ENCODE data around the gene SLC17A1. TPM values are rescaled to one million over a fixed set of nuclear protein-coding genes. Genes with fewer than 3 reads are reported as not detected.

The SLC17A1 gene
- total RNA-seq, 2 experiments from 2014 or later: not detected

- ChIA-PET CTCF (no interaction called here), POLR2A (no interaction called here)
- Mint-ChIP-seq H3K4me1 (ENCODE audit: low read depth) (peaks cover 19% of the 10 kb centered on the region), H3K9me3 (no peaks in the 10 kb centered on the region), H3K27ac (no peak overlapping the region), H3K4me3 (no peak overlapping the region), H3K36me3 (no peaks in the 10 kb centered on the region), H3K27me3 (peaks cover 2% of the 10 kb centered on the region)
- DNase-seq: no peak
- intact Hi-C loops (cut with micrococcal nuclease): no loop called here
Measured at GRCh38 chr6:25781134-25781533, 50.7 kb downstream of the SLC17A1 start.

GRCh38 chr6:25777856-25778649 lies 53.8 kb downstream of the SLC17A1 start:
- intact Hi-C loops (cut with micrococcal nuclease): loop anchor here (1.0 to 5.0 kb wide), 3 partner anchors 64 to 279 kb away; a partner anchor contains a TSS
- Mint-ChIP-seq H3K4me3 (no peak overlapping the region), H3K27ac (peak overlapping the region; percentile 46), H3K9me3 (no peaks in the 10 kb centered on the region), H3K4me1 (ENCODE audit: low read depth) (peaks cover 19% of the 10 kb centered on the region), H3K36me3 (no peaks in the 10 kb centered on the region), H3K27me3 (peaks cover 2% of the 10 kb centered on the region)
- ChIA-PET CTCF (interaction anchor here (1.0 kb wide), 1 partner anchor 65 kb away, joined by 3 read pairs; no protein-coding TSS in a partner anchor), POLR2A (no interaction called here)
- no peak for DNase-seq

GRCh38 chr6:25777031-25777430 lies 54.8 kb downstream of the SLC17A1 start:
- Mint-ChIP-seq H3K27me3 (peaks cover 2% of the 10 kb centered on the region), H3K9me3 (no peaks in the 10 kb centered on the region), H3K27ac (no peak overlapping the region), H3K4me3 (no peak overlapping the region), H3K36me3 (no peaks in the 10 kb centered on the region), H3K4me1 (ENCODE audit: low read depth) (peaks cover 19% of the 10 kb centered on the region)
- CTCF ChIA-PET: no interaction called here
- no peak for DNase-seq
- intact Hi-C loops (cut with micrococcal nuclease): loop anchor here (5.0 kb wide), 2 partner anchors 90 to 280 kb away; a partner anchor contains a TSS
- POLR2A ChIA-PET: no interaction called here

GRCh38 chr6:25774120-25774715 lies 57.6 kb downstream of the SLC17A1 start:
- Mint-ChIP-seq H3K9me3 (no peaks in the 10 kb centered on the region), H3K36me3 (no peaks in the 10 kb centered on the region), H3K27ac (no peak overlapping the region), H3K4me1 (ENCODE audit: low read depth) (peaks cover 19% of the 10 kb centered on the region), H3K4me3 (no peak overlapping the region), H3K27me3 (peaks cover 5% of the 10 kb centered on the region)
- CTCF ChIA-PET: no interaction called here
- no peak for DNase-seq
- intact Hi-C loops (cut with micrococcal nuclease): no loop called here
- POLR2A ChIA-PET: no interaction called here

GRCh38 chr6:25769983-25770382 lies 61.9 kb downstream of the SLC17A1 start:
- Mint-ChIP-seq H3K36me3 (no peaks in the 10 kb centered on the region), H3K9me3 (no peaks in the 10 kb centered on the region), H3K27ac (no peak overlapping the region), H3K4me1 (ENCODE audit: low read depth) (no peaks in the 10 kb centered on the region), H3K27me3 (peaks cover 6% of the 10 kb centered on the region), H3K4me3 (no peak overlapping the region)
- ChIA-PET POLR2A (interaction anchor here (0.6 kb wide), 1 partner anchor 101 kb away, joined by 4 read pairs; no protein-coding TSS in a partner anchor), CTCF (no interaction called here)
- DNase-seq: no peak
- intact Hi-C loops (cut with micrococcal nuclease): no loop called here

- Mint-ChIP-seq H3K27me3 (peaks cover 6% of the 10 kb centered on the region), H3K9me3 (no peaks in the 10 kb centered on the region), H3K4me1 (ENCODE audit: low read depth) (no peaks in the 10 kb centered on the region), H3K27ac (no peak overlapping the region), H3K4me3 (no peak overlapping the region), H3K36me3 (no peaks in the 10 kb centered on the region)
- no peak for DNase-seq
- CTCF ChIA-PET: interaction anchor here (1.0 kb wide), 1 partner anchor 28 kb away, joined by 3 read pairs; no protein-coding TSS in a partner anchor
- intact Hi-C loops (cut with micrococcal nuclease): no loop called here
- POLR2A ChIA-PET: no interaction called here
Measured at GRCh38 chr6:25768566-25768965, 63.3 kb downstream of the SLC17A1 start.

- no peak overlapping the region for H3K4me3 Mint-ChIP-seq
- POLR2A ChIA-PET: no interaction called here
- H3K4me1 Mint-ChIP-seq (ENCODE audit: low read depth): no peaks in the 10 kb centered on the region
- no peak for DNase-seq
- H3K36me3 Mint-ChIP-seq: no peaks in the 10 kb centered on the region
- H3K9me3 Mint-ChIP-seq: no peaks in the 10 kb centered on the region
- CTCF ChIA-PET: no interaction called here
- H3K27me3 Mint-ChIP-seq: peaks cover 7% of the 10 kb centered on the region
- intact Hi-C loops (cut with micrococcal nuclease): no loop called here
- no peak overlapping the region for H3K27ac Mint-ChIP-seq
Measured at GRCh38 chr6:25764611-25765010, 67.2 kb downstream of the SLC17A1 start.

- intact Hi-C loops (cut with micrococcal nuclease): no loop called here
- H3K9me3 Mint-ChIP-seq: no peaks in the 10 kb centered on the region
- H3K27me3 Mint-ChIP-seq: peaks cover 17% of the 10 kb centered on the region
- no peak overlapping the region for H3K4me3 Mint-ChIP-seq
- H3K27ac Mint-ChIP-seq: no peak overlapping the region
- ChIA-PET POLR2A (no interaction called here), CTCF (no interaction called here)
- no peaks in the 10 kb centered on the region for H3K36me3 Mint-ChIP-seq
- H3K4me1 Mint-ChIP-seq (ENCODE audit: low read depth): no peaks in the 10 kb centered on the region
- no peak for DNase-seq
Measured at GRCh38 chr6:25757936-25758642, 73.8 kb downstream of the SLC17A1 start.

GRCh38 chr6:25756382-25757363 lies 75.2 kb downstream of the SLC17A1 start:
- CTCF ChIA-PET: no interaction called here
- Mint-ChIP-seq H3K27me3 (peaks cover 15% of the 10 kb centered on the region), H3K36me3 (no peaks in the 10 kb centered on the region), H3K9me3 (no peaks in the 10 kb centered on the region), H3K4me3 (no peak overlapping the region), H3K4me1 (ENCODE audit: low read depth) (no peaks in the 10 kb centered on the region), H3K27ac (no peak overlapping the region)
- POLR2A ChIA-PET: no interaction called here
- intact Hi-C loops (cut with micrococcal nuclease): no loop called here
- no peak for DNase-seq

- Mint-ChIP-seq H3K27ac (no peak overlapping the region), H3K4me3 (no peak overlapping the region), H3K9me3 (no peaks in the 10 kb centered on the region), H3K36me3 (no peaks in the 10 kb centered on the region), H3K4me1 (ENCODE audit: low read depth) (no peaks in the 10 kb centered on the region), H3K27me3 (peaks cover 14% of the 10 kb centered on the region)
- intact Hi-C loops (cut with micrococcal nuclease): no loop called here
- ChIA-PET CTCF (interaction anchor here (1.0 kb wide), 1 partner anchor 35 kb away, joined by 3 read pairs; no protein-coding TSS in a partner anchor), POLR2A (no interaction called here)
- no peak for DNase-seq
Measured at GRCh38 chr6:25755483-25755882, 76.4 kb downstream of the SLC17A1 start.

- no peak within 1 kb of the TSS for H3K27ac Mint-ChIP-seq
- intact Hi-C loops (cut with micrococcal nuclease): no loop called here
- no peak for DNase-seq
- no peaks in the 10 kb centered on the region for H3K36me3 Mint-ChIP-seq
- H3K9me3 Mint-ChIP-seq: no peaks in the 10 kb centered on the region
- no peak within 1 kb of the TSS for H3K4me3 Mint-ChIP-seq
- POLR2A ChIA-PET: no interaction called here
- CTCF ChIA-PET: interaction anchor here (0.7 to 1.0 kb wide), 2 partner anchors 9 to 34 kb away, joined by 3 read pairs; no protein-coding TSS in a partner anchor
- no peaks in the 10 kb centered on the region for H3K4me1 Mint-ChIP-seq (ENCODE audit: low read depth)
- H3K27me3 Mint-ChIP-seq: peaks cover 14% of the 10 kb centered on the region
Measured at GRCh38 chr6:25754535-25754934, 77.3 kb downstream of the SLC17A1 start, which contains the start of gene SLC17A4. TSS of gene SLC17A4 (plus strand) at chr6:25754742. CDS start at chr6:25761963, 7,221 bp downstream.
